NCI-H146 (cell line): ENCODE data around the gene GSTM2.

Experiments used
- DNase-seq: peaks from one replicate; lab custom pipeline; 2025; lab: John Stamatoyannopoulos, UW

Gene GSTM2

DNA sequence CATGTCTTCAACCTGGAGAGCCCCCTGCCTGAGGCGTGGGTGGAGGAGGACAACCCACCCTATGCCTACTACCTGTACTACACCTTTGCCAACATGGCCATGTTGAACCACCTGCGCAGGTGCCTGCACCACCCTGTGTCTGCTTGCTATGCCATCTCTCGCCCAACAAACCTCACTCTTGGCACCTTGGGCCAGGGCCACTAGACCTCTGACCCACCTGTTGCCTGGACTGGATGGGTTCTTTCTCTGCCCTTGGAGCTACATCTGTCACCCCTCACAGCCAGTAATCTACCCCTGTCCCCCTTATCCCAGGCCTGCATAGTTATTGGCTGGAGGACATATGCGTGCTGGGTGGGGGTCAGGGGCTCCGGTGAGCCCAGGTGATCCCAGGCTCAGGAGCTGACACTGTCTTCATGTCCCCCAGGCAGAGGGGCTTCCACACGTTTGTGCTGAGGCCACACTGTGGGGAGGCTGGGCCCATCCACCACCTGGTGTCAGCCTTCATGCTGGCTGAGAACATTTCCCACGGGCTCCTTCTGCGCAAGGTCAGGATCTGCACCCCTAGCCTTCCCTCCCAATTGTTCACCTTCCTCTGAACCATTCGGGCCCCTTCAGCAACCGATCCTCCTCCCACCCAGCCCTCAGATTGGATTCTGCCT lies 38.4 kb upstream of the GSTM2 start:
- DNase-seq: no peak

GRCh38 chr1:109630081-109630897 lies 37.6 kb upstream of the GSTM2 start:
- DNase-seq: no peak

DNA sequence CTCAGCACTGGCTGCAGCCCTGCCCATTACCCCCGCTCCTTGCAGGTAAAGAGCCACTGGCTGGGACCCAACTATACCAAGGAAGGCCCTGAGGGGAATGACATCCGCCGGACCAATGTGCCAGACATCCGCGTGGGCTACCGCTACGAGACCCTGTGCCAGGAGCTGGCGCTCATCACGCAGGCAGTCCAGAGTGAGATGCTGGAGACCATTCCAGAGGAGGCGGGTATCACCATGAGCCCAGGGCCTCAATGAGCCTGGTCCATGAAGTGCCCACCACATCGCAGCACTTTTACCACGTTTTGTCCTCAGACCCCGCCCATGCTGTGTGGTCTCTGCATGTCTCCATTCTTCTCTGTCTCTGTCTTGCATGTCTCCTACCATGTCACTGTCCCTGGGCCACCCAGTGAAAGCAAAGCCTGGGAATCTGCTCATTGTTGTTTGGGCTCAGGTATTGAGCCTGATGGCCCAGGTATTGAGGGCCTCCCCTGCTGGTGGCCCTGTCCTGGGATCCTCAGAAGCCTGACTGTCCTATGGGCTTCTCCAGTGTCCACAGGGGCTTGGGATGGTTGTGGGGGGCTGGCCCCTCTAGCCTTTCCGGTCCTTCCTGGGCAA lies 36.9 kb upstream of the GSTM2 start:
- no peak for DNase-seq

DNA sequence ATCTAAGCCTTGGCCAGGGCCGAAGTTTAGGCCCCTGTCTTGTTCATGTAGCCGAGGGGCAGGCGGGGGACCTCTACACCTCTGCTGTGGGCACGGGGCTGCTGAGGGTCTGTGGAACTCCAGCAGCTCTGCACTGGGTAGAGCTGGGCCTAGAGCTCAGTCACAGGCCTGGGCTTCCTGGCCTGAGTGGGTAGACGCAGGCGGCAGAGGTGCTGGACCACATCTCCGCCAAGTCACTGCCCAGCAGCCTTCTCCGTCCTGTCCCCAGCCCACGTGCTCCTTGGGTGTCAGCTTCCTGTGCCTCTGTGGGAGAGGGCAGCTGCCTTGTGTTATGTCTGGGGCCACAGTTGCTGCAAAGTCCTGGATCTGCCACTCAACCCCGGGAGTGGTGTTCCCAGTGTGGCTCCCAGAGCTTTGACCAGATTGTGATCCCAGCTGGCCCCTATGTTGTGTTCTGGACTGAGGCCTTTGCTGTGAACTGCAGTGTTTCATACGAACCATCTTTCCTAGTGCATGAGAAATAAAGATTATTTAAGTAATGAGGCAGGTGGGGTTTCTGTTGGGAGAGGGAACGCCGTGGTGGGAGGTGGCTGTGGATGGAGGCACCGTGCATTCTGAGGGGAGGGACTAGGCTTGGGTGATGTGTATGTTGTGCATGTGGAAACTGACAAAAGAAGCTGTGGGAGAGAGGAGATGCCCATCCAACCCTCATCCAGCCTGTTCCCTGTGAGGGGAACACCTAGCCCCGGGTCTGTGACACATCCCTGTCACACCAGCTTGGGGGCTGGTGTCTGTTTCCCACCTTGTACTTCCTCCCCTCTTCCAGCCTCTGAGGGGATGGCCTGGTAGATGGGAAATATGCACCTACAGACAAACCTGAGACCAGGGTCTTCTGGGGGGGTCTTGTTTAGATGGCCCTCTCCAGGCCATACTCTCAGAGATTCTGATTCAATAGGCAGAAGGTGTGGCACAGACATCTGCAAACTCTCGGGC lies 36.0 kb upstream of the GSTM2 start:
- no peak for DNase-seq

GRCh38 chr1:109632671-109633346 lies 35.0 kb upstream of the GSTM2 start:
- peak; percentile 94 for DNase-seq

GRCh38 chr1:109634292-109634691 lies 33.6 kb upstream of the GSTM2 start:
- no peak for DNase-seq

DNA sequence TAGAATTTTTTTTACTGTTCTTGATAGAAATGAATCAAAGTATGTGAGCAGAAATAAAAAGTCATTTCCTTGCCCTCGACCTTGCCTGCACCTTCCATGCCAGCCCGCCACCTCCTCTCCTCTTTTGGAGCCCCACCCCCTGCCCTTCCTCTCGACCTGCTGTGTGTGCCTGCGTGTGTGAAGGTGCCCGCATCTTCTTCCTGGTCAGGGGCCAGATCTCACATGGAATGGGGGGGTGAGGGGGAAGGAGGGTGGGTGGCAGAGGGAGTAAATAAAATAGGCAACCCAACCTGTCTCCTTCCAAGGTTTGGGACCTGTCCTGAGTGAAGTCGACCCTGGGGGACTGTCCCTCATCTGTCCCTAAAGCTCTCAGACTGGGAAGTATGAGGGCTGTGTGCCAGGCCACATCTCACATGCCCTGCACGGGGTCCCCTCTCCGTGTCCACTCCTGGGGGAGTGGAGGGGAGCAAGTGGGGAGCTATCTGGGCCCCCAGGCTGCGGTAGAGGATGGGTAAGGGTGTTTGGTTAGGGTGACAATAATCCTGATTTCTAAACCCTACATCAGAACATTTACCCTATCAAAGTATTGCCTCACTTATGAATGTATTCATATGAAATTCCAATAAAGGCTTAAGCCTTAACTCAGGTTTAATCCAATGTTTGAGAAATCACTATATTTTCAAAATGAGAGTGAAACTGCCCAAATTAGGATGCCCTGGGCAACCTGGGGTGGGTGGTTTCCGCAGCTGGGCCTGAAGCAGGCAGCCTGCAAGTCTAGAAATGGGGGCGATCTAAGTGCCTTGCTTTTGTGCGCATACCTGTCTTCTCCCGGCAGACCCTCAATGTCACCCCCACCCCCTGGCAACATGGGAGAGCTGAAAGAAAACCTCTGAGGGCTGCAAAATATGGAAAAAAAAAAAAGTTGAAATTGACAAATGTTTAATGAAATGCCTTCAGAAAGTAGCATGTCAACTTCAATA lies 32.8 kb upstream of the GSTM2 start:
- no peak for DNase-seq

DNA sequence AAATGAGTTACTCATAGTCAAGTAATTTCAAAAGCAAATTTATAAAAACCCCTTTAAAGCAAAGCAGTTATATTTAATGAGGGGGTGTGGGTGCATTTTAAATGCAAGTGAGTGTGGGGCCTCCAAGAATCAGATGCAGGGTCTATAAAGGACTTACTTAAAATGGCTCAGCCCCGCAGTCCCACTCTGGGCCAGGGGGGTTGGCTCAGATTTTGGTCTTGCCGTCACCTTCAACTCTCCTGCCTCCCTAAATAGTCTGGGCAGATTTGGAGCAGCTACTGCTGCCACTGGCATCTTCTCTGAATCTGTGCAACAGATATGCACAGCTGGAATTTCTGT lies 32.0 kb upstream of the GSTM2 start:
- DNase-seq: no peak

GRCh38 chr1:109636201-109636952 lies 31.5 kb upstream of the GSTM2 start:
- DNase-seq: no peak

GRCh38 chr1:109637446-109637845 lies 30.4 kb upstream of the GSTM2 start:
- DNase-seq: no peak

GRCh38 chr1:109639063-109639840 lies 28.6 kb upstream of the GSTM2 start:
- DNase-seq: no peak

DNA sequence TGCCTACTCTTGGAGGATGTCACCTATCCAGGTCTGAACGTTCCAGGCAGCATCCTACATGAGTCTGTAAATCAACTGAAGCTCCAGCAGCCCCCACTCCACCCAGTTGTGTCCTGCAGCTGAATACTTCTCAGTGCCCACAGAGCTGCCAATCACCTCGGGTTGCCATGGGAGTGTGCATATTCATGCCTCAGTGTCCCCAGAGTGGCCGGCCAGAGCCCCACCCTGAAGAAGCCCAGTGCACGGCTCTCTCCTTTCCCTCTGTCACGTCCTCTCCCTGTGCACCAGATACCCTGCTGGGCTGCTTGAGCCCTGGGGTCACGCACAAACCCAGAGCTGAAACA lies 28.0 kb upstream of the GSTM2 start:
- DNase-seq: no peak

DNA sequence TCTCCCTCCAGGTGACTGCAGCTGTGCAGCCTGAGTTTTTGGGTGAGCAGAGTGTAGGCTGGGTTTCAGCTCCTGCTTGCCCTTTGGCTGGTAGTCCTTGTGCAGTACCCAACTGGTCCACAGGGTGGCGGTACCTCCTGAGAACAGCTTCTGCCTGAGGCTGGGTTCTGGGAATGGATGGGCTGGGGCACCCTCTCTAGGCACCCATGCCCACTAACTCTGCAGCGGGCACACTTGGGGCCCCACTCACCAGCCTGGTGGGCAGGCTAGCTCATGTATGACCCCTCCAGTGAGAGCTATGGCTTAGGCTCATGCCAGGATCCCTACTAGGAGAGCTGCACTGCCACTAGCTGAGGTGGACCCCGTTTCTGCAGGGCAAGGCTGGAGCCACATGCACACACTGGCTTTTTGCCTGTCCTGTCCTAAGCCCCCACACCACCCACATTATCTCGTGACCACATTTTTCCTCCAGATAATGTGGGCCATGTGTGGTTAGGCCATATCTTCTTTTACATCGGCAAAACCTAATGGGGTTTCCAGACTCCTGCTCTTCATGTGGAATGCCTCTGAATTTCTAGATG lies 27.5 kb upstream of the GSTM2 start:
- DNase-seq: peak; percentile 64

- no peak for DNase-seq
Measured at GRCh38 chr1:109641078-109641740, 26.6 kb upstream of the GSTM2 start.

DNA sequence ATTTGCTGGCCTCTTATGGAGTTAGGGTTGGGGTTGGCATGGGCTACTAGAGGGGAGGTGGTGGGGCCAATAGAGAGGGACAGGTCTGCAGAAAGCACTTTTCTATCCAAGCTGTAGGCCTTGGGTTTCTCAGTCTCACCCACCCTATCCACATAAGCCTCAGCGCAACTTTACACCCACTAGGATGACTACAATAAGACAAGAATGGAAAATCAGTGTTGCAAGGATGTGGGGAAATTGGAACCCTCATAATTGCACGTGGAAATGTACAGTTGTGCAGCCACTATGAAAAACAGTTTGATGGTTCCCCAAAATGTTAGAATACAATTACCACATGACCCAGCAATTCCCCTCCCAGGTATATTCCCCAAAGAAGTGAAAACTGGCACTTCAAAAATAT lies 26.0 kb upstream of the GSTM2 start:
- DNase-seq: no peak

GRCh38 chr1:109642626-109643025 lies 25.2 kb upstream of the GSTM2 start:
- no peak for DNase-seq

GRCh38 chr1:109643385-109644230 lies 24.2 kb upstream of the GSTM2 start:
- peak; percentile 62 for DNase-seq
